AG08396 (cell line): ENCODE data around the gene TMBIM6.
"Not testable (repeated sequence)": the region's sequence is repeated elsewhere in the genome, so short reads cannot be mapped to it uniquely, and the experiment has no call there.

Experiments used
- DNase-seq: peaks from one replicate; pipeline ENCODE4 v3.0.0; 2012; ENCODE audit warnings: low spot score, mixed read lengths

TMBIM6 gene

DNA sequence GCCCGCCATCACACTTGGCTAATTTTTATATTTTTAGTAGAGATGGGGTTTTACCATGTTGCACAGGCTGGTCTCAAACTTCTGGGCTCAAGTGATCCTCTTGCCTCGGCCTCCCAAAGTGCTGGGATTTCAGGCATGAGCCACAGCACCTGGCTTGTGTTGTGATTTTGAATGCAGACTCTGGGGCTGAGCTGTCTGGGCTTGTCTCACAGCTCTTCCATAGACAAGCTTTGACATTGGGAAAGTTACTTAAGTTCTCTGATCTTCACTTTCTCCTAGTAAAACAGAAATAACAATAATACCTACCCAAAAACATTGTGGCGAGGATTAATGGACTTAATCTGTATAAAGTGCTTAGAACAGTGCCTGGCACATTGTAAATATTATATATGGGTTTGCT, 36.0 kb downstream of the TMBIM6 start:
- no peak for DNase-seq

DNA sequence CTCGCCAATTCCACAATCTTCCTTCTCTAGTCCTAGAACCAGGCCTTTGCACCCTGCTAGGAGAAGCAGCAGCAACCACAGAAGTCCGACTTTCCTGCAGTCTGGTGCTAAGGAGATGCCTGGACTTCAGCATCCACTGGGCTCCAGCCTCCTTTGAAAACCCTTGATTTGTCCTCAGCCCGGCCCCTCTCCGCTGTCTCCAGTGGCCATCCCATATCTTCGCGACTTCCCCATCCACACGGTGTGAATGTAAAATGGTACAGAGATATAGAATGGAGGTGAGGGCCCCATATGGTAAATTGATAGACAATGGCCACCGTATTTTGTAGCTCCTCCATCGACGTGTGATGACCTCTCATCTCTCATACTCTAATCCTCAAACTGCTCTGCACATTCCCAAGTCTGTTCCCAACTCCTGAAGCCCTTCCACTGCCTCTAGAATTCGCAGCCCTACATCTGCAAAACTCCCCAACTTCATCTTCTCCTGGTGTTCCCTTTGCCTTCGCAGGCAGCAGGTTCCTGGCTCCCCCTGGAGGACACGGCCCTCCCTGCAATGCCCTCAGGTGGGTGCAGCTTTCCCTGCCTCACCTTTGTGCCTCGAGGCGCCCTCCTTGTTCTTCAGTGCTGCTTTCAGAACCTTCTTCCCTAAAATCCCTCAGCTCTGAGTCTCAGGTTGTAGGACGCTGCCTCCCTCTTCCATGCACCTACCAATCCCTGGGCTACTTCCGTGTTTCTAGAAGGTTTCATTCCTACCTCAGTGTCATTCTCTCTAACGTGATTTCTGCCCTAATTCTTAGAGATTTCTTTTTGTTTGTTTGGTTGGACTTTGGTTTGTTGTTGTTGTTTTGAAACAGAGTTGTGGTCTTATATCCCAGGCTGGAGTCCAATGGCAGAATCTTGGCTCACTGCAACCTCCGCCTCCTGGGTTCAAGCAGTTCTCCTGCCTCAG, 36.7 kb downstream of the TMBIM6 start:
- DNase-seq, result peak; percentile 59

DNA sequence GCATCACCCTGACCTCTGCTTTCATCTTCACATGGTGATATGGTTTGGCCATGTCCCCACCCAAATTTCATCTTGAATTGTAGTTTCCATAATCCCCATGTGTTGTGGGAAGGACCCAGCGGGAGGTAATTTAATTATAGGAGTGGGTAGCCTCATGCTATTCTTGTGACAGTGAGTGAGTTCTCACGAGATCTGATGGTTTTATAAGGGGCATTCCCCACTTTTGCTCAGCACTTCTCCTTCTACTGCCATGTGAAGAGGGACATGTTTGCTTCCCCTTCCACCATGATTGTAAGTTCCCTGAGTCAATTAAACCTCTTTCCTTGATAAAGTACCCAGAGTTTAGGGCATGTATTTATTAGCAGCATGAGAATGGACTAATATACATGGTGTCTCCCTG, 38.2 kb downstream of the TMBIM6 start:
- no peak for DNase-seq

- DNase-seq, result not testable (repeated sequence)
Measured at GRCh38 chr12:49780914-49781313, 39.6 kb downstream of the TMBIM6 start.

- DNase-seq, result peak; percentile 60
Measured at GRCh38 chr12:49783917-49784676, 42.7 kb downstream of the TMBIM6 start.

DNA sequence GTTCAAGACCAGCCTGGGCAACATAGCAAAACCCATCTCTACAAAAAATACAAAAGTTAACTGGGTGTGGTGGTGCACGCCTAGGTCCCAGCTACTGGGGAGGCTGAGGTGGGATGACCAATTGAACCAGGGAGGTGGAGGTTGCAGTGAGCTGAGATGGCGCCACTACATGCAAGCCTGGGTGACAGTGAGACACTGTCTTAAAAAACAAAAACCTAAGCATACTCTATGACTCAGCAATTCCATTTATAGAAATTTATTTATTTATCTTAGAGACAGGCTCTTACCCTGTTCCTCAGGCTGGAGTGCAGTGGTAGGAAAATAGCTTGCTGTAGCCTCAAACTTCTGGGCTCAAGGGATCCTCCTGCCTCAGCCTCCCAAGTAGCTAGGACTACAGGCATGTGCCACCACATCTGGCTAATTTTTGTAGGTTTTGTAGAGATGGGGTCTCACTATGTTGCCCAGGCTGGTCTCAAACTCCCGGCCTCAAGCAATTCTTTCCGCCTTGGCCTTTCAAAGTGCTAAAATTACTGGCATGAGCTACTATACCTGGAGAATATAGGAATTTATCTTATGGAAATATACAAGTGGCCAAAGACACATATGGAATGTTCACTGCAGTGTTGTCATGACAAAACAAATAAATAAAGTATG, 43.5 kb downstream of the TMBIM6 start:
- DNase-seq, result no peak

DNA sequence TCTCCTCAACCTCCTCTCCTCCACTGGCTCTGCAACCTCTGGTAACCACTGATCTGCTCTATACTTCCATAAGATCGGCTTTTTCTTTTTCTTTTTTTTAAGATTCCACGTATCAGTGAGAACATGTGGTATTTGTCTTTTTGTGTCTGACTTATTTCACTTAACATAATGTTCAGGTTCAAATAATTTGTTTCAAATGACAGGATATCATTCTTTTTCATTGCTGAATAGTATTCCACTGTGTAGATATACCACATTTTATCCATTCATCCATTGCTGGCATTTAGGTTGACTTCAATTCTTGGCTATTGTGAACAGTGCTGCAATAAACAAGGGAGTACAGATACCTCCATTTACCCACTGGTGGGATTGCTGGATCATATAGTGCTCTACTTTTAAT, 46.3 kb downstream of the TMBIM6 start:
- no peak for DNase-seq

DNA sequence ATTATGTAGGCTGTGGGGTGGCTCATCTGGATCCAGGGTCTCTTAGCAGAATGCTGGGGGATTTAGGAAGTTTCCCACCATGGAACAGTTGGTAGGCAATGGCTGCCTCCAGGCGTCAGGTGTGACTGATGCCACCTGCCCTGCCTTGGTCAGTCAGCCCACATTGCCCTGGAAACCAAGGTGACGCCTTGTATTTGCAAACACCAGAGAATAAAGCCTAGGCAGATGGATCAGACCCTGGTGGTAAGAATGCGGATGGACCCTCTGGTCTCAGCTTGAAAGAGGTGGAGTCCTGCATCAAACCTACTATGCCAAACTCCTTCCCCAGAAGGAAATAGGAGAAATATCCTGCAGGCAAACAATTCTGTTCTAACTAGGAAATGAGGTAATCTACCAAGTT, 48.6 kb downstream of the TMBIM6 start:
- DNase-seq, result no peak

GRCh38 chr12:49790741-49791555, 49.6 kb downstream of the TMBIM6 start:
- no peak for DNase-seq

GRCh38 chr12:49791700-49792099, 50.3 kb downstream of the TMBIM6 start:
- DNase-seq, result no peak

DNA sequence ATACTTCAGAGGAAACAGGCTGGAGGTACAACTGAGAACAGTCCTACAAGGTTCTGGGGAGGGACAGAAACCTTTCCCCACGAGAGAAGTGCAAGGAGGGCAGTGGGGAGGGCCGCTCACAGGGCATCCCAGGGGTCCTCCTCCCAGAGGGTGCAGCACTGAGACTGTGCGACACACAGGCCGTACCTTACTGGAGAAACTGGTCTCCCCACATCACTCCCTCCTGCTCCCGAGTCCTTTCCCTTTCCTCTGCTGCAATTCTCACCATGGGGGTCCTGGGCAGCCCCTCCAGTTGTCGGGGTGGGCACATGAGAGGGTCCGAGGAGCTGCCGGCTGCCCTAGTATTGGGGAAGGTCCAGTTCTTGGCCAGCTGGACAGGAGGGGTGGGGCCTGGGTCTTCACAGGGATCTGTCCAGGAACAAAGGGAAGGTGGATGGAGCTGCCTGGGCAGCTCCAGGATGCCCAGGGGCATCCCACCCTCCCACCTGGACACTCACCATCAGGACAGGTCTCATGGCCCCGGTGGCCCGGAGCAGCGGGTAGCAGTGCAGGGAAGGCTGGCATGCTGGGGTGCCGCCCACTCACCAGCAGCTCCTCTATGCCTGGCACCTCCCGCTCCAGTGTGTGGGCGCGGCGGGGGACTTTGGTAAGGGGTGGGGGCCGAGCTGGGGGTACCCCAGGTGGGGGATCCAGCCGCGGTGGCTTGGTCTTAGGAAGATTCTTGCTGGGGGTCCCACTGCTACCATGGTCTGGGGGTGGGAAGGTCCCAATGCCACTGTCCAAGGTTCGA, 51.0 kb downstream of the TMBIM6 start:
- DNase-seq, result no peak

GRCh38 chr12:49792976-49793580, 51.7 kb downstream of the TMBIM6 start:
- no peak for DNase-seq

- DNase-seq, result no peak
Measured at GRCh38 chr12:49793620-49794019, 52.3 kb downstream of the TMBIM6 start.

DNA sequence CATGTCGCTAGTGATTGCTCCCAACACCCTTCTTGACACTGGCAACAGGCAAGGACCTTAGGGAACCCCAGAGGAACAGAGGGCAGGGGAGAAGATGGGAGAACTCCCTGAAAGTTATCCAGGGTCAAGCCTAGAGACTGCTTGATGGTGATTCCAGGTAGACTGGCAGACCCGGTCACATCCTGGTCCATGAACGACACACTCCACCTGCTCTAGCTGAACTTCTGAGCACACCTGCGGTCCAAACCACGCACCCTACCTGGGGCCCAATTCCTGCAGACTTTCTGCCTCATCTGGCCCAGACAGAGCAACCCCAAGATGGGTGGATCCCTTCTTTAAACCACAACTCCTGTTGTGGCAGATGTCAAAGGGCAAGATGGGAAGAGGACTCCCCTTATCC, 52.7 kb downstream of the TMBIM6 start:
- DNase-seq, result no peak

GRCh38 chr12:49794811-49795653, 53.7 kb downstream of the TMBIM6 start:
- no peak for DNase-seq

DNA sequence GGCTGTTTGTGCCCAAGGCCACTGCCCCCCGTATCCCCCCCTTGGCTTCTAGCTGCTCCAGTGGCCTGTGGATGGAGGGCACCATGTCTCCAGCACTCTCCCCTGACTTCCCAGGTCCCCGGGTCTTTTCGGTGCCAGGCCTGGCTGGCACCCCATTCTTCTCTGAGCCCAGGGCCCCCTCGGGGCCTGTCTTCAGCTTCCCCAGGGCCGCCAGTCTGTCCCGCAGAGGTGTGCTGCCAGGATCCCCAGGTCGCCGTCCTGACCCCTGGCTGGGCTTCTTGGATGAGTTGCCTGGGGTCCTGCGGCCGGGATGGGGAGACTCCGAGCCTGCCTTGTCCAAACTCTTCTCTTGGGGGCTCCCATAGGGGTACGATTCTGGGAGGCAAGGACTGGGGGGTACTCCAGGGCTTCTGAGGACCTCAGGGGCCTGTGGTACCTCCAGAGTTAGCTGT, 54.3 kb downstream of the TMBIM6 start:
- DNase-seq, result no peak

- DNase-seq, result no peak
Measured at GRCh38 chr12:49796155-49796554, 54.8 kb downstream of the TMBIM6 start.

DNA sequence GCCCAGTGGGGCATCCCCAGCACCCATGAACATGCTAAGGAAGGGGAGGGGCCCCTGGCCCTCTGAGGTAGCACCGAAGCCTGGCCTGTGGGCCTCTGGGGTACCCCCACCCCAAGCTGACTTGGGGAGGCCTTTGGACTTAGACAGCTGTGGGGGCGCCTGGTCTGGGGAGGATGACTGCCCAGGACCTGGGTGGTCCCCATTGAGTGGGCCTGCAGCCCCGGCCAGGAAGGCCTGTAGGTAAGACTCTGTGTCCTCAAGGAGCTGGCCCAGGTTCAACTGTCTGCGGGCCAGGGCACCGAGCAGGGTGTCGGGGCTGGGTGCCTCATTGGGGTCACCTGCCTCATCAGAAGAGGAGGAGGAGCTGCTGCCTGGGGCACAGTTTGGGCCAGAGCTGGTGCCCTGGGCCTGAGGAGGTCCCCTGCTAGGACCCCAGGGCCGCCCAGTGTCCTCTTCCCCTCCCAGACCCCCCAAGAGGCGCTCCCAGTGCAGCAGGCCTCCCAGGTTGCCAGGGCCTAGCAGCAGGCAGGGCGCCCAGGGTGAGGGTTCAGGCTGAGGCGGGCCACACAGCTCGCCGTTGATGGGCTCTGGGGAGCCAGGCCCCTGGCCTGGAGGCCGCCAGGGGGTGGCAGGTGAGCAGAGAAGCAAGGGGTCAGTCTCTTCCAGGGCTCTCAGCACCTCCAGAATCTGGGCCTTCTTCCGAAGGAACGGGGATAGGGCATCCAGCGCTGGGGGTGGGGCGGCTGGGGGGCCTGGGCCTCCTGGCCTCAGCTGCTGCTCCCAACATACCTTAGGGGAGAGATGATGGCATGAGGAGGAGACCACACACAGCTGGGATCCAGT, 55.5 kb downstream of the TMBIM6 start:
- no peak for DNase-seq

DNA sequence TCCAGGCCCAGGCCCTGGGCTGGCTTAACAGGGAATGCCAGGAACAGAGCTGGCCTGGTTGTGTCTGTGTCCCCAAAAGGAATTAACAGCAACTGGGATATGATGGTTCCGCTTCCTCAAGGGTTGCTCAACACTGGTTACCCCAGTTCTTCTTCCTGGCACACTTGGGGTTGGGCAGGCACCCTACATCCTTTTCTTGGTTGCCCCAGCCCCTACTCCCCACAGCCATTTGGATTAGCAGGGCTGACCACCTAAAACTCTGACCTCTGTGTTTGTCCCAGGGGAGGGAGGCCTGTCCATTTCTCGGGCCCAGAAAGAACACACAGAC, 56.1 kb downstream of the TMBIM6 start:
- DNase-seq, result no peak
